IPS-20b (cell line): ENCODE measurements around the gene NPLOC4.

Source experiments
- H3K27ac ChIP-seq: one replicate; pipeline ENCODE4 v1.5.1; 2013; ENCODE audit warnings: low read length
- H3K27me3 ChIP-seq: 2 replicates; pipeline ENCODE4 v1.6.1; 2013; ENCODE audit warnings: mild to moderate bottlenecking, low read length, inconsistent platforms; ENCODE audit not compliant: insufficient read depth
- H3K36me3 ChIP-seq: 2 replicates; pipeline ENCODE4 v1.6.1; 2013; ENCODE audit warnings: low read depth, mild to moderate bottlenecking, inconsistent platforms, low read length, moderate library complexity; ENCODE audit not compliant: insufficient read depth
- H3K4me1 ChIP-seq: 2 replicates; pipeline ENCODE4 v1.6.1; 2013; ENCODE audit warnings: mild to moderate bottlenecking, control low read depth, inconsistent platforms, low read length, moderate library complexity; ENCODE audit not compliant: insufficient read depth
- H3K4me3 ChIP-seq: 2 replicates; pipeline ENCODE4 v1.5.1; 2013; ENCODE audit warnings: mild to moderate bottlenecking, low read length, inconsistent platforms
- H3K9ac ChIP-seq: 2 replicates; pipeline ENCODE4 v1.6.1; 2013; ENCODE audit warnings: low read depth, mild to moderate bottlenecking, inconsistent platforms, low read length, moderate library complexity
- H3K9me3 ChIP-seq: 2 replicates; pipeline ENCODE4 v1.6.1; 2013; ENCODE audit warnings: mild to moderate bottlenecking, low read depth, low read length, inconsistent platforms; ENCODE audit not compliant: insufficient read depth

The NPLOC4 gene

DNA sequence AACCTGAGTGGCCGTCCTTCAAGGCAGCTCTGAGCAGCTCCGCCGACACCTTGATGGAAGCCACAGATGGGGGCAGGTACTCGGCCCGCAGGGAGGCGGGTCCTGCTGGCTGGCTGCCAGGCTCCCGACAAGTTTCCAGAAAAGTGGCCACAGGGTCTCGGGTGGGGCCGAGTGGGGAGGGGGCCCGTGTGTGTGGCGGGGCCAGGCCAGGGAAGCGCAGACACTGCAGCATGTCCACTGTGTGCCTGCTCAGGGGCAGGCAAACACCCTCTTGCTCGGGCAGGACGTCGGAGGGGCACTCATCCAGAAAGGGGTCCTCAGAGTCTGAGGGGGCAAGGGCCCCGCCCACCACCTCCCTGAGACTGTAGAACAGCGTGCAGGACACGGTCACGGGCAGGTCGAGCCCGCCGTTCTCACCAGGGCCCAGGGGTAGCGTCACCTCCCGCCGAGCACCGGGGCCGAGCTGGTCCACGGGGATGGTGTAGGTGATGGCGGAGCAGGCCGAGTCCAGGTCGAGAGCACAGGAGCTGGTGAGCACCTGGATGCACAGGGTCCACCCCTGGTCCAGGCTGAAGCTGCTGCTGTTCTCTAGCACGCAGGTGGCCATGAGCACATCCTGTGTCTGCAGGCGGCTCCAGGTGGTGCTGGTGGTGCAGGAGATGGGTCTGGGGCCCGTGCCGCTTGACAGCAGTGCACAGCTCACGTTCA lies 89.9 kb downstream of the NPLOC4 start:
- Histone ChIP-seq H3K27ac (no peak overlapping the region), H3K4me1 (no peaks in the 10 kb centered on the region), H3K9ac (no peak overlapping the region), H3K36me3 (peaks cover 74% of the 10 kb centered on the region), H3K4me3 (no peak overlapping the region), H3K9me3 (no peaks in the 10 kb centered on the region), H3K27me3 (no peaks in the 10 kb centered on the region)

DNA sequence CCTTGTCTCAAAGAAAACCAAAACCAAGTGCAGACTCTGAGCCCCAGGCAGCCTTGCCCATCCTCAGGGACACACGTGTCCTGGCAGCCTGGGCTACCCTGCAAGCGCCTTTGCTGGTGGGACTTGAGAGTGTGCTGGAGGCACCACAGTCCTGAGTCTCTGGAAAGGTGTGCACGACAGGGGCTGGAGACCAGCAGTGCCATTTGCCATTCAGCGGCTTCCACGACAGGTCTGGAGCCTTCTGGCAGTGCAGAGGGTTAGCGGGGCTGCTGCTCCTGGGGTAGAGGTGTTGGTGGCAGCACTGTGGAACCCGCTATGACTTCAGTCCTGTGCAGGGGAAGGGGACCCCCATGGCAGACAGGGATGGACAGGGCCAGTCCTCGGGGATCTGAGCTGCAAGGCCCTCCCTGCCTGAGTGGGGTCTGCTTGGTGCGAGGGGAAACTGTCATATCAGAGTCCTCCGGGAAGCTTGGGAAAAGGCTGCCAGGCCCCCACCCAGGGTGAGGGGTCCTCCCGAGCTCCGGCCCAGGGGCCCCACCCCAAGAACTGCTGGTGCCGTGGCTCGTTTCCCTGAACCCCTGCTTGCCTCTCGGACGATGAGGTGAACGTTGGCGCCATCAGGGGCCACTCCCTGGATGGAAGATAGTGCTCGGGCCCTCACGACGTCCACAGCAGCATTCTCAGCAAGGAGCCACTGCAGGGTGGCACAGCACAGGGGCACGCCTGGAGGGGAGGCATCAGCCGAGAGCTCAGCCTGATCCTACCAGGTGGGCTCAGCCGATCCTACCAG lies 91.6 kb downstream of the NPLOC4 start:
- Histone ChIP-seq H3K4me3 (no peak overlapping the region), H3K9me3 (no peaks in the 10 kb centered on the region), H3K9ac (no peak overlapping the region), H3K4me1 (no peaks in the 10 kb centered on the region), H3K27me3 (no peaks in the 10 kb centered on the region), H3K27ac (no peak overlapping the region), H3K36me3 (peaks cover 72% of the 10 kb centered on the region)

GRCh38 chr17:81544281-81544974 lies 92.5 kb downstream of the NPLOC4 start:
- Histone ChIP-seq H3K27ac (no peak overlapping the region), H3K4me1 (no peaks in the 10 kb centered on the region), H3K27me3 (no peaks in the 10 kb centered on the region), H3K9ac (no peak overlapping the region), H3K9me3 (no peaks in the 10 kb centered on the region), H3K4me3 (no peak overlapping the region), H3K36me3 (peaks cover 69% of the 10 kb centered on the region)

DNA sequence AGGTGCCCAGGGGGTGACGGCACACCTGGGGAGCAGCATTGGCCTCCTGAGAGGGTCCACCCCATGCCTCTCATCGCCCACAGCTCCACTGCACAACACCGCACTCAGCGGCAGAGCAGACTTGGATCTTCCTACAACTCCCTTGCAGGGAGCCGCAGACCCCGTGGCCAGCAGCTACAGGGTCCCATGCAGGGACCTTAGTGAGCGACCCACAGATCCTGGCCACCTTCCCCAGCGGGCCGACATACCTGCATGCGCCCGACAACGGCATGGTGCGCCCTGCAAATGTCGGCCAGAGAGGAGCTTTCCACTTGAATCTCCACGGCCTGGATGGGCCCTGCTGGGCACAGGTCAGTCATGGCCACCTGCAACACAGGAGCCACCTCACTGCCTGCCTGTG lies 93.2 kb downstream of the NPLOC4 start:
- Histone ChIP-seq H3K36me3 (peaks cover 63% of the 10 kb centered on the region), H3K9me3 (no peaks in the 10 kb centered on the region), H3K9ac (no peak overlapping the region), H3K27me3 (no peaks in the 10 kb centered on the region), H3K27ac (no peak overlapping the region), H3K4me3 (no peak overlapping the region), H3K4me1 (no peaks in the 10 kb centered on the region)

DNA sequence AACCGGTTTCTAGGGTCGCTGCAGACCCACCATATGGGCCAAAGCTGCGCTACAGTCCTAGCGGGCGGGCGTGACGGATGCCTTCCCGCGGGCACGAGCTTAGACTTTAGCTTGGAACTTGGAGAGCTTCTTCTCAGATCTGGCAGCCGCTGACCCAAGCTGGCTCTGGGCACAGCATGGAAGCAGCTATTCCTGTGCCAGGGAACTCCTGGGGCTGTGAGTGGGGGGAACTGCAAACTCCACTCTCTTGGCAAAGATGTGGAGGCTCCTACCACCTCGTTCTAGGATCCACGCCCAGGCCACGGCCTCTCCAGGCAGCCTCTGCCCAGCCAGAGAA lies 93.6 kb downstream of the NPLOC4 start:
- H3K9ac ChIP-seq, result no peak overlapping the region
- no peaks in the 10 kb centered on the region for H3K4me1 ChIP-seq
- no peak overlapping the region for H3K27ac ChIP-seq
- H3K4me3 ChIP-seq, result no peak overlapping the region
- no peaks in the 10 kb centered on the region for H3K27me3 ChIP-seq
- H3K9me3 ChIP-seq, result no peaks in the 10 kb centered on the region
- peaks cover 61% of the 10 kb centered on the region for H3K36me3 ChIP-seq

- Histone ChIP-seq H3K36me3 (peaks cover 55% of the 10 kb centered on the region), H3K4me1 (no peaks in the 10 kb centered on the region), H3K27me3 (no peaks in the 10 kb centered on the region)
Measured at GRCh38 chr17:81542431-81543338, 94.2 kb downstream of the NPLOC4 start.

GRCh38 chr17:81541123-81541522 lies 95.8 kb downstream of the NPLOC4 start:
- Histone ChIP-seq H3K4me1 (no peaks in the 10 kb centered on the region), H3K27ac (no peak overlapping the region), H3K9ac (no peak overlapping the region), H3K27me3 (peaks cover 10% of the 10 kb centered on the region), H3K36me3 (peaks cover 39% of the 10 kb centered on the region), H3K4me3 (no peak overlapping the region), H3K9me3 (no peaks in the 10 kb centered on the region)

More at GRCh38 chr17:81542431-81543338, 94.2 kb downstream of the NPLOC4 start:
- Histone ChIP-seq H3K4me3 (no peak overlapping the region), H3K9me3 (no peaks in the 10 kb centered on the region), H3K9ac (no peak overlapping the region), H3K27ac (no peak overlapping the region)

GRCh38 chr17:81540676-81541027 lies 96.3 kb downstream of the NPLOC4 start:
- Histone ChIP-seq H3K9ac (no peak overlapping the region), H3K4me1 (no peaks in the 10 kb centered on the region), H3K27me3 (peaks cover 14% of the 10 kb centered on the region), H3K4me3 (no peak overlapping the region), H3K9me3 (no peaks in the 10 kb centered on the region), H3K27ac (no peak overlapping the region), H3K36me3 (peaks cover 35% of the 10 kb centered on the region)

GRCh38 chr17:81539961-81540675 lies 96.8 kb downstream of the NPLOC4 start:
- Histone ChIP-seq H3K27ac (no peak overlapping the region), H3K36me3 (peaks cover 29% of the 10 kb centered on the region), H3K4me1 (no peaks in the 10 kb centered on the region), H3K9me3 (no peaks in the 10 kb centered on the region), H3K9ac (no peak overlapping the region), H3K27me3 (peaks cover 18% of the 10 kb centered on the region), H3K4me3 (no peak overlapping the region)

- H3K27ac ChIP-seq, result no peak overlapping the region
- peaks cover 23% of the 10 kb centered on the region for H3K27me3 ChIP-seq
- H3K9me3 ChIP-seq, result no peaks in the 10 kb centered on the region
- peaks cover 26% of the 10 kb centered on the region for H3K36me3 ChIP-seq
- H3K4me1 ChIP-seq, result no peaks in the 10 kb centered on the region
- no peak overlapping the region for H3K4me3 ChIP-seq
- no peak overlapping the region for H3K9ac ChIP-seq
Measured at GRCh38 chr17:81539571-81539900, 97.4 kb downstream of the NPLOC4 start.
